Common myeloid progenitor, CD34-positive (primary cell): Measurements from ENCODE around the gene BTD.

Experiments
- CTCF ChIA-PET: fragments of 350-600 bp; sonication (Branson Sonifier 250); formaldehyde crosslinking; loops from one replicate; lab custom pipeline; 2021; ENCODE audit warnings: antibody characterized with exemption; lab: Charles Lee
- POLR2A ChIA-PET: fragments of 350-600 bp; sonication (Branson Sonifier 250); formaldehyde crosslinking; loops from one replicate; lab custom pipeline; 2021; ENCODE audit warnings: antibody characterized with exemption; lab: Charles Lee
- DNase-seq, 3 donors: peaks; one replicate each; pipeline versions ENCODE4 v3.0.0 to v3.0.0-alpha.2; 2013
- H3K27ac ChIP-seq, 2 experiments: 1 replicate in 1 of 2; 2 replicates in 1 of 2; pipeline ENCODE4 v1.7.0; 2013; ENCODE audit warnings: inconsistent platforms in 2 of 2, low read length in 2 of 2, mild to moderate bottlenecking in 2 of 2, low read depth in 1 of 2, moderate library complexity in 1 of 2; ENCODE audit not compliant: severe bottlenecking in 2 of 2, insufficient read depth in 1 of 2, poor library complexity in 1 of 2
- H3K27me3 ChIP-seq, 5 experiments: replicated peaks in 2 of 5; 1 replicate in 3 of 5; 2 replicates in 2 of 5; pipeline versions ENCODE4 v1.6.1 to v1.7.0; 2013; ENCODE audit warnings: low read length in 4 of 5, mild to moderate bottlenecking in 2 of 5, moderate library complexity in 2 of 5, inconsistent platforms in 1 of 5; ENCODE audit not compliant: insufficient read depth in 5 of 5, control insufficient read depth in 4 of 5
- H3K36me3 ChIP-seq, 4 experiments: 1 replicate in 2 of 4; 2 replicates in 2 of 4; pipeline versions ENCODE4 v1.6.1 to v1.7.0; 2013; ENCODE audit warnings: low read length in 3 of 4, control low read depth in 1 of 4, mild to moderate bottlenecking in 1 of 4; ENCODE audit not compliant: control insufficient read depth in 4 of 4, insufficient read depth in 4 of 4
- H3K4me1 ChIP-seq, 4 experiments: 1 replicate in 3 of 4; 2 replicates in 1 of 4; pipeline versions ENCODE4 v1.6.1 to v1.7.1; 2013; ENCODE audit warnings: low read length in 3 of 4, mild to moderate bottlenecking in 3 of 4, control low read depth in 1 of 4, inconsistent platforms in 1 of 4, moderate library complexity in 1 of 4; ENCODE audit not compliant: control insufficient read depth in 4 of 4, insufficient read depth in 4 of 4; ENCODE audit errors: control extremely low read depth in 1 of 4
- H3K4me3 ChIP-seq, 7 experiments: 1 replicate in 4 of 7; 2 replicates in 3 of 7; pipeline versions ENCODE4 v1.5.1 to v1.7.0; 2013; ENCODE audit warnings: mild to moderate bottlenecking in 7 of 7, low read length in 6 of 7, moderate library complexity in 6 of 7, inconsistent platforms in 2 of 7, low read depth in 2 of 7, control low read depth in 1 of 7; ENCODE audit not compliant: insufficient read depth in 4 of 7, control insufficient read depth in 1 of 7; ENCODE audit errors: extremely low read depth in 1 of 7
- H3K9me3 ChIP-seq, 5 experiments: 1 replicate in 4 of 5; 2 replicates in 1 of 5; pipeline versions ENCODE4 v1.6.1 to v1.7.1; 2013; ENCODE audit warnings: low read length in 4 of 5, mild to moderate bottlenecking in 2 of 5, inconsistent platforms in 1 of 5, low read depth in 1 of 5, moderate library complexity in 1 of 5; ENCODE audit not compliant: control insufficient read depth in 4 of 5, insufficient read depth in 2 of 5; ENCODE audit errors: control extremely low read depth in 1 of 5
- WGBS: methylation state at CpG from one replicate; pipeline ENCODE4 v1.1.5; 2013; ENCODE audit not compliant: insufficient coverage; 5-methylcytosine and 5-hydroxymethylcytosine counted together

BTD gene

GRCh38 chr3:15676259-15676658 is 74.7 kb downstream of the BTD start:
- CTCF ChIA-PET: interaction anchor here (1.2 to 1.9 kb wide), 4 partner anchors 12 to 46 kb away, joined by 3 to 6 read pairs (median 3); no protein-coding TSS in a partner anchor
- no CpG with 5 or more reads among the region's 2 CpGs for WGBS
- Histone ChIP-seq H3K9me3 (no peaks in the 10 kb centered on the region), H3K4me1 (no peaks in the 10 kb centered on the region), H3K4me3 (no peak overlapping the region), H3K36me3 (peaks cover 32 to 93% (median 64%) of the 10 kb centered on the region in 4 experiments), H3K27me3 (no peaks in the 10 kb centered on the region), H3K27ac (no peak overlapping the region)
- no peak for DNase-seq
- POLR2A ChIA-PET: interaction anchor here (0.6 kb wide), 1 partner anchor 18 kb away, joined by 4 read pairs; no protein-coding TSS in a partner anchor

- 77% methylated on average over 4 of the region's 5 CpGs for WGBS
- Histone ChIP-seq H3K4me1 (peaks cover 0 to 23% (median 10%) of the 10 kb centered on the region in 4 experiments), H3K36me3 (peaks cover 30 to 91% (median 54%) of the 10 kb centered on the region in 4 experiments), H3K9me3 (no peaks in the 10 kb centered on the region), H3K27me3 (no peaks in the 10 kb centered on the region), H3K4me3 (no peak overlapping the region), H3K27ac (no peak overlapping the region)
- ChIA-PET POLR2A (no interaction called here), CTCF (no interaction called here)
- no peak for DNase-seq
These were observed 77.8 kb downstream of the BTD start for GRCh38 chr3:15679306-15679705.

- DNase-seq: no peak
- Histone ChIP-seq H3K27me3 (no peaks in the 10 kb centered on the region), H3K4me3 (no peak overlapping the region), H3K4me1 (peaks cover 0 to 23% (median 12%) of the 10 kb centered on the region in 4 experiments), H3K27ac (no peak overlapping the region), H3K9me3 (no peaks in the 10 kb centered on the region), H3K36me3 (peaks cover 22 to 89% (median 59%) of the 10 kb centered on the region in 4 experiments)
- CTCF ChIA-PET: interaction anchor here (0.9 to 1.2 kb wide), 2 partner anchors 12 to 34 kb away, joined by 3 read pairs; no protein-coding TSS in a partner anchor
- POLR2A ChIA-PET: no interaction called here
- 100% methylated on average over 2 of the region's 2 CpGs for WGBS
These were observed 80.1 kb downstream of the BTD start for GRCh38 chr3:15681668-15682067.

GRCh38 chr3:15682561-15683185 is 81.1 kb downstream of the BTD start:
- DNase-seq: no peak
- no CpG with 5 or more reads among the region's 3 CpGs for WGBS
- peaks cover 19 to 89% (median 56%) of the 10 kb centered on the region in 4 experiments for H3K36me3 ChIP-seq
- peaks cover 0 to 23% (median 12%) of the 10 kb centered on the region in 4 experiments for H3K4me1 ChIP-seq
- no peaks in the 10 kb centered on the region for H3K27me3 ChIP-seq
- no peak overlapping the region for H3K27ac ChIP-seq
- H3K9me3 ChIP-seq: no peaks in the 10 kb centered on the region
- no peak overlapping the region for H3K4me3 ChIP-seq
- CTCF ChIA-PET: interaction anchor here (0.9 to 1.5 kb wide), 3 partner anchors 13 to 52 kb away, joined by 3 to 6 read pairs (median 3); no protein-coding TSS in a partner anchor
- POLR2A ChIA-PET: no interaction called here

- WGBS: no CpG with 5 or more reads among the region's 1 CpG
- H3K36me3 ChIP-seq: peaks cover 18 to 89% (median 54%) of the 10 kb centered on the region in 4 experiments
- CTCF ChIA-PET: interaction anchor here (1.5 kb wide), 1 partner anchor 52 kb away, joined by 6 read pairs; no protein-coding TSS in a partner anchor
- no peaks in the 10 kb centered on the region for H3K9me3 ChIP-seq
- H3K27me3 ChIP-seq: no peaks in the 10 kb centered on the region
- no peak overlapping the region for H3K4me3 ChIP-seq
- DNase-seq: no peak
- H3K4me1 ChIP-seq: peaks cover 0 to 23% (median 12%) of the 10 kb centered on the region in 4 experiments
- POLR2A ChIA-PET: no interaction called here
- H3K27ac ChIP-seq: no peak overlapping the region
These were observed 81.7 kb downstream of the BTD start for GRCh38 chr3:15683253-15683652.

GRCh38 chr3:15685927-15686326 is 84.4 kb downstream of the BTD start:
- H3K4me3 ChIP-seq: no peak overlapping the region
- H3K9me3 ChIP-seq: no peaks in the 10 kb centered on the region
- no peaks in the 10 kb centered on the region for H3K27me3 ChIP-seq
- ChIA-PET POLR2A (no interaction called here), CTCF (no interaction called here)
- WGBS: 80% methylated on average over 5 of the region's 7 CpGs
- peaks cover 0 to 23% (median 12%) of the 10 kb centered on the region in 4 experiments for H3K4me1 ChIP-seq
- no peak for DNase-seq
- H3K36me3 ChIP-seq: peaks cover 25 to 94% (median 58%) of the 10 kb centered on the region in 4 experiments
- no peak overlapping the region for H3K27ac ChIP-seq

GRCh38 chr3:15690230-15690629 is 88.7 kb downstream of the BTD start:
- CTCF ChIA-PET: interaction anchor here (1.7 kb wide), 1 partner anchor 60 kb away, joined by 4 read pairs; no protein-coding TSS in a partner anchor
- DNase-seq: no peak
- POLR2A ChIA-PET: no interaction called here
- Histone ChIP-seq H3K9me3 (no peaks in the 10 kb centered on the region), H3K4me1 (peaks cover 0 to 7% (median 3%) of the 10 kb centered on the region in 4 experiments), H3K27ac (no peak overlapping the region), H3K4me3 (no peak overlapping the region), H3K27me3 (no peaks in the 10 kb centered on the region), H3K36me3 (peaks cover 40 to 96% (median 64%) of the 10 kb centered on the region in 4 experiments)
- WGBS: 95% methylated on average over 3 of the region's 4 CpGs
